Testis (tissue), 3 donors: ENCODE data around the gene RAB17. TPM values are rescaled to one million over a fixed set of nuclear protein-coding genes. Genes with fewer than 3 reads are reported as not detected.
A peak's percentile ranks its signal among the peaks of the same experiment; 100 is the strongest.

Experiments
- DNase-seq: peaks from one replicate; pipeline ENCODE4 v3.0.0-alpha.2; 2019
- H3K27ac ChIP-seq, 2 donors: fragments of 200-600 bp; sonication (generic); one replicate each; pipeline ENCODE4 v1.5.1; 2019
- H3K27me3 ChIP-seq: fragments of 200-600 bp; sonication (generic); one replicate; pipeline ENCODE4 v1.5.1; 2019
- H3K36me3 ChIP-seq: fragments of 200-600 bp; sonication (generic); one replicate; pipeline ENCODE4 v1.5.1; 2017; ENCODE audit warnings: low read depth; ENCODE audit errors: missing control alignments
- H3K4me1 ChIP-seq: fragments of 200-600 bp; sonication (generic); one replicate; pipeline ENCODE4 v1.5.1; 2019
- H3K4me3 ChIP-seq, 2 donors: fragments of 200-600 bp; sonication (generic); one replicate each; pipeline ENCODE4 v1.5.1; 2017 to 2019
- H3K9me3 ChIP-seq: fragments of 200-600 bp; sonication (generic); one replicate; pipeline ENCODE4 v1.5.1; 2017
- POLR2A ChIP-seq: fragments of 450-650 bp; IDR thresholded peaks from one replicate; pipeline ENCODE4 v1.6.1; 2017; ENCODE audit warnings: antibody characterized with exemption, mild to moderate bottlenecking, moderate library complexity
- WGBS, 2 donors: methylation state at CpG; one replicate each; pipeline ENCODE4 v1.1.5; 2018; 5-methylcytosine and 5-hydroxymethylcytosine counted together
- intact Hi-C: fragments of 100-400 bp; cut with DNase I; formaldehyde crosslinking; loops from one replicate; pipeline ENCODE4 v1.15.1; 2023; ENCODE audit warnings: low total_unique reads
- polyA plus RNA-seq: library from polyadenylated mRNA; stranded (reverse); fragments of 350-450 nt; fragmentation: Illumina TruSeq; extraction: RNeasy Lipid Tissue Mini Kit (QIAGEN cat#74804); gene quantifications from one replicate; pipeline ENCODE4 v1.2.3, GENCODE V29; 2014; ENCODE audit warnings: low read depth, low replicate concordance; ENCODE audit not compliant: insufficient read depth
- total RNA-seq, 2 donors: library from RNA; depleted of rRNA; stranded (reverse); fragments of >200 nt; gene quantifications; one replicate each; pipeline ENCODE4 v1.2.3, GENCODE V29; 2016
- TF ChIP-seq, protein P1 (sequence below), 3 experiments: fragments of 450-650 bp in 2 of 3; fragments of 200-600 bp in 1 of 3; sonication (generic) in 1 of 3; IDR thresholded peaks; one replicate each; pipeline ENCODE4 v1.5.1; 2016 to 2019; ENCODE audit warnings: antibody characterized with exemption in 3 of 3, mild to moderate bottlenecking in 2 of 3, moderate library complexity in 1 of 3

RAB17 gene
- total and polyA plus RNA-seq, 3 donors from 2014 or later = 3.2 to 6.3 (median 3.2) TPM

DNA sequence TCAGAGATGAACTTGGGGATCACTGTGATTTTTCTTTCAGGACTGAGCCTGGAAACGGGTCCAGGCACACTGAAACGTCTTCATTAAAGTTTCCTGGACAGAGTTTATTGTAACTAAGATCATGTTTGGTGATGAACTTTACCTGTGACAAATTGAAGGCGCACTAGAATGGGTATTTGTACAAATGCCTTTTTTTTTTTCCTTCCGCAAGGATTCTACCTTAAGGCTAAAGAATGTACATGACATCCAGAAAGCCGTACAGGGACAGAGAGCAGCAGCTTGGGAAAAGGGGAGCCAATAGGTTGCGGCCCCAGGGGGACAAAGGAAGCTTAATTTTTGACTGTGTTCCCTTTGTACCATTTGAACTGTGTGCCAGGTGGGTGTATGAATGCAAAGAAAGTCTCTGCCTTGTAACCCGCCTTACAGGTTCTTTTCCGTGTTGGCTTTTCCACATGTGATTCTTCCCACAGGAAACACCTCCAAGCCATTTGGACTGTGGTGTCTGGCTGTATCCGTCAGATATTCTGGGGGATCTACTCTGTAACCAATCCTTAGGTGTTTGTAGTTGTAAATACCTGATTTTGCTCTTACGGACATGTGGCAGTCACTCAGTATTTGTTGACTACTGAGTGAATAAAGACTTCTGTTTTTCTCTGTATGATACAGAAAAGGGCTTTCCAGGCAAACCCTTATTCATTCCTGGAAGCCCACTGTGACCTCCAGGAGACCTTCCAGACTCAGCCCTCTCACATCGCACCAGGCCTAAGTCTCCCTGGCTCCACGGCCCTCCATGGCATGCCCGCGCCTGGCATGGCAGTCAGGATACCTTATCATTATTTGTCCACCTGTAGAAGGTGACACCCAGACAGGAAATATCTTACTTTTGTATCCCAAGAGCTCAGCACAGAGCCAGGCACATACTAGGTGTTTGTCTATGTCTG is 38.0 kb upstream of the RAB17 start:
- intact Hi-C loops = no loop called here
- TF ChIP-seq POLR2A = no peak
- TF ChIP-seq, protein P1, sequence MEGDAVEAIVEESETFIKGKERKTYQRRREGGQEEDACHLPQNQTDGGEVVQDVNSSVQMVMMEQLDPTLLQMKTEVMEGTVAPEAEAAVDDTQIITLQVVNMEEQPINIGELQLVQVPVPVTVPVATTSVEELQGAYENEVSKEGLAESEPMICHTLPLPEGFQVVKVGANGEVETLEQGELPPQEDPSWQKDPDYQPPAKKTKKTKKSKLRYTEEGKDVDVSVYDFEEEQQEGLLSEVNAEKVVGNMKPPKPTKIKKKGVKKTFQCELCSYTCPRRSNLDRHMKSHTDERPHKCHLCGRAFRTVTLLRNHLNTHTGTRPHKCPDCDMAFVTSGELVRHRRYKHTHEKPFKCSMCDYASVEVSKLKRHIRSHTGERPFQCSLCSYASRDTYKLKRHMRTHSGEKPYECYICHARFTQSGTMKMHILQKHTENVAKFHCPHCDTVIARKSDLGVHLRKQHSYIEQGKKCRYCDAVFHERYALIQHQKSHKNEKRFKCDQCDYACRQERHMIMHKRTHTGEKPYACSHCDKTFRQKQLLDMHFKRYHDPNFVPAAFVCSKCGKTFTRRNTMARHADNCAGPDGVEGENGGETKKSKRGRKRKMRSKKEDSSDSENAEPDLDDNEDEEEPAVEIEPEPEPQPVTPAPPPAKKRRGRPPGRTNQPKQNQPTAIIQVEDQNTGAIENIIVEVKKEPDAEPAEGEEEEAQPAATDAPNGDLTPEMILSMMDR (IDR thresholded peaks at IDR 0.05) = no peak
- DNase-seq = no peak
- Histone ChIP-seq H3K4me3 (peak overlapping the region; percentile 61 to 63), H3K36me3 (no peaks in the 10 kb centered on the region), H3K27me3 (no peaks in the 10 kb centered on the region), H3K9me3 (no peaks in the 10 kb centered on the region), H3K27ac (no peak overlapping the region), H3K4me1 (peaks cover 5% of the 10 kb centered on the region)
- WGBS, 2 donors = 58 to 68% methylated on average over 14 of the region's 14 CpGs

DNA sequence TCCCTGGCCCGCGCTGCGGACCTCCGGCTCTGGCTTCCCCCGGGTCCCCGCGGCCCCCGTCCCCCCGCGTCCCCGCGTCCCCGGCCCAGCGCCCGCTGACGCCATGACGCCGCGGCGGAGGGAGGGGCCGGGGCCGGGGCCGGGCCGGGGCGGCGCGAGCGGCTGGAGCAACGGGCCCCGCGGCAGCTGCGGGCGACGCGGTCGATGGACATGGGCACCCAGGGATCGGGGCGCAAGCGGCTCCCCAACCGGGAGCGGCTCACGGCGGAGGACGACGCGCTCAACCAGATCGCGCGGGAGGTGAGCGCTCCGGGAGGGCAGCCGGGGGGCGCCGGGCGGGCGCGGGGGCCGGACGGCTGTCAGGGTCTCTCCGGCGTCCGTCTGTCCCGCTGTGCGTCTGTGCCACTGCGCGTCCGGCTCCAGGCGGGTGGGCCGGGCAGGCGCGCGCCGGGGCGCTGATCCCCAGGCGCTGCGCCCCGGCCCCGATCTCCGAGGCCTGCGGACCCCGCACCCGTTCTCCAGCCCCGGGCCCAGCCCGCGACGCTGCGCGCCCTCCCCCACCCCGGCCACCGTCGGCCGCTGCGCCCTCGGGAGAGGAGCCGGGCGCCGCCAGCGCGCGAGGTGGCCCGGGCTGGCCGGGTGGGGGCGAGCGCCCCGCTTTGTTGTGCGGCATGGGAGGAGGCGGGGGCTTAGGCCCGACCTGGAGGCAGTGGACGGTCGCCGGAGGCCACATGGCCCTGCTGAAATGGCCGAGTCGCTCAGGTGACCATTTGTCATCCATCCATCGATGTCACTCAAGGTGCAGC is 37.1 kb upstream of the RAB17 start, which contains the start of gene LRRFIP1:
LRRFIP1 (plus strand) TSS at position 147 of the 806 bp plus-strand sequence; CDS start at position 205, 58 bp downstream.
- peak within 1 kb of the TSS; percentile 61 to 63 for H3K4me3 ChIP-seq
- H3K27ac ChIP-seq = peak within 1 kb of the TSS; percentile 24 to 59
- no peaks in the 10 kb centered on the region for H3K27me3 ChIP-seq
- no peak for TF ChIP-seq POLR2A
- TF ChIP-seq, protein P1 (IDR thresholded peaks at IDR 0.05) = no peak
- intact Hi-C loops = no loop called here
- H3K4me1 ChIP-seq = peaks cover 5% of the 10 kb centered on the region
- no peaks in the 10 kb centered on the region for H3K36me3 ChIP-seq
- H3K9me3 ChIP-seq = no peaks in the 10 kb centered on the region
- 1 to 5% methylated on average over 5 to 33 of the region's 114 CpGs for WGBS, 2 donors
- no peak for DNase-seq

DNA sequence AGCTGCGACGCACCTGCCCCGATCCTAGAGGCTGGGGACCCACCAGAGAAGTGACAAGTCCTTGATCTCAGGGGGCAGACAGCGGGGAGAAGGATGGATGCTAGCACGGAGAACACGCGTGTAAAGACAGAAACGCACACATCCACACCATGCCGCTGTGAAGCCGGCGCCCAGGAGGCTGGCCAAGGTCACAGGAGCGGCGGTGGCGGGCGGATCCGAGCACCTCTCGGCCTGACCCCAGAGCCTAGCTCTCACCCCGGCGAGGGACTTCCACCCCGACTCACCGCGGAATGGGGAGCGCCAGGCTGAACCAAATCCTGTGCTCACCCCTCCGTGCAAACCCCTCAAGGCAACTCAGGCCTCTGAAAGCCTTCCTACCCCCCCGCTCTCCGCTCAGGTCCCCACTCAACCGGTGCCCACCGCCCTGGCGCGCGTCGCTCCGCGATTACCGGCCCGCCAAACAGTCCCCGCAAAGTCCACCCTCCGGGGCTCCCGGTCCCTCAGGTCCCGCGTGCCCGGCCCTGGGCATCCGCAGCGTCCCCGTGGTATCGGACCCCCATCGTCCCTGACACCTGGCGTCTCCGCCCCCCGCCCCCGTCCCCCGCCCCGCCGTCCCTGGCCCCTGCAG is 36.4 kb upstream of the RAB17 start:
- Histone ChIP-seq H3K36me3 (no peaks in the 10 kb centered on the region), H3K4me1 (peaks cover 5% of the 10 kb centered on the region), H3K4me3 (peak overlapping the region; percentile 61 to 63), H3K27ac (peak overlapping the region; percentile 24 to 59), H3K27me3 (no peaks in the 10 kb centered on the region), H3K9me3 (no peaks in the 10 kb centered on the region)
- no peak for TF ChIP-seq POLR2A
- TF ChIP-seq, protein P1 (IDR thresholded peaks at IDR 0.05) = no peak
- no peak for DNase-seq
- 15 to 45% methylated on average over 8 to 54 of the region's 54 CpGs for WGBS, 2 donors
- intact Hi-C loops = no loop called here

DNA sequence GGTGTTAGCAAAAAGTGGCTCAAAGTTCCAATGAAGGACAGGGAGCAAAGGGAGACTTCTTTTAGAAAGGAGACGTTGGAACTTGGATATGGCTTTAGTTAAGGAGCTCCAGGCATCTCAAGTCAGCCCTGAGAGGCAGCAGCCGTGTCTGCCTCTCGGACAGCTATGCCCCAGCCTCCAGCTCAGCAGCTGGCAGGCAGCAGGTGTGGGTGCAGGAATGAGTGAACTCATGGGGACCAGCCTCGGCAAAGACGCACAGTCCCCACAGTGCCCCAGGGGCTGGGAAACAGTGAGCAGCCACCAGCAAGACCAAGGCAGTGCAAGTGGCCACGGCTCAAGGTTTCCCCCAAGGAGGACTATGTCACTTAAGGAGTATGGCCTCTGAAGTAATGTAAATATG is 35.2 kb upstream of the RAB17 start:
- Histone ChIP-seq H3K4me1 (peaks cover 5% of the 10 kb centered on the region), H3K27ac (no peak overlapping the region), H3K27me3 (no peaks in the 10 kb centered on the region), H3K36me3 (no peaks in the 10 kb centered on the region), H3K4me3 (no peak overlapping the region), H3K9me3 (no peaks in the 10 kb centered on the region)
- DNase-seq = no peak
- intact Hi-C loops = no loop called here
- TF ChIP-seq, protein P1 (IDR thresholded peaks at IDR 0.05) = no peak
- no peak for TF ChIP-seq POLR2A
- 65 to 90% methylated on average over 3 to 6 of the region's 6 CpGs for WGBS, 2 donors
